A673 (cell line): ENCODE measurements around the gene GRB10.

ENCODE experiments used
- EZH2 ChIP-seq: fragments of 200-600 bp; sonication (generic); IDR thresholded peaks from 2 replicates; pipeline ENCODE4 v1.6.1; 2017; ENCODE audit warnings: borderline replicate concordance, low read depth, mild to moderate bottlenecking, mixed read lengths, antibody characterized with exemption, low read length; ENCODE audit not compliant: poor library complexity, severe bottlenecking
- TF ChIP-seq, protein P1 (sequence below): fragments of 300-800, 200-600 bp; sonication (generic); conservative IDR thresholded peaks from 2 replicates; pipeline ENCODE4 v1.5.1; 2017; ENCODE audit warnings: low read depth, mild to moderate bottlenecking, antibody characterized with exemption, low read length, moderate library complexity, mixed read lengths

DNA sequence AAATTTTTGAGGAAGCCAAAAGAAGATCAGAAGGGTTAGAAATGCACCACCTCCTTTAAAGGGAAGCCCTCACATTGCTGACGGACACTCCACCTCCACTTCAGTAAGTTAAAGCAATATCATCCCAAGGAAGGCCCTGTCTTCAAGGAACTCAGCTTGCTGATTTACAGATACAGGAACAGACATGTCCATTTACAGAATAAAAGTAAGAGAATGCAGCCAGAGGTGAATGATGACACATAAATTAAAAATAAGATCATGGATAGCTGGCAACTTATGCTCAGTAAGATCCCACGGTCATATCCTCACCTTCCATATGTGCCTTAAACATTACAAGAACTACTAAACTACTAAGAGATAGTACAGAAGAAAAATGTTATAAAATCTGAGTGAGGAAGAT is 20.4 kb downstream of the GRB10 start:
- TF ChIP-seq, protein P1, sequence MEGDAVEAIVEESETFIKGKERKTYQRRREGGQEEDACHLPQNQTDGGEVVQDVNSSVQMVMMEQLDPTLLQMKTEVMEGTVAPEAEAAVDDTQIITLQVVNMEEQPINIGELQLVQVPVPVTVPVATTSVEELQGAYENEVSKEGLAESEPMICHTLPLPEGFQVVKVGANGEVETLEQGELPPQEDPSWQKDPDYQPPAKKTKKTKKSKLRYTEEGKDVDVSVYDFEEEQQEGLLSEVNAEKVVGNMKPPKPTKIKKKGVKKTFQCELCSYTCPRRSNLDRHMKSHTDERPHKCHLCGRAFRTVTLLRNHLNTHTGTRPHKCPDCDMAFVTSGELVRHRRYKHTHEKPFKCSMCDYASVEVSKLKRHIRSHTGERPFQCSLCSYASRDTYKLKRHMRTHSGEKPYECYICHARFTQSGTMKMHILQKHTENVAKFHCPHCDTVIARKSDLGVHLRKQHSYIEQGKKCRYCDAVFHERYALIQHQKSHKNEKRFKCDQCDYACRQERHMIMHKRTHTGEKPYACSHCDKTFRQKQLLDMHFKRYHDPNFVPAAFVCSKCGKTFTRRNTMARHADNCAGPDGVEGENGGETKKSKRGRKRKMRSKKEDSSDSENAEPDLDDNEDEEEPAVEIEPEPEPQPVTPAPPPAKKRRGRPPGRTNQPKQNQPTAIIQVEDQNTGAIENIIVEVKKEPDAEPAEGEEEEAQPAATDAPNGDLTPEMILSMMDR, result no peak
- no peak for TF ChIP-seq EZH2
